ENCODE results near the gene BLM. TPM values are rescaled to one million over a fixed set of nuclear protein-coding genes. Genes with fewer than 3 reads are reported as not detected.

BLM gene
- total and polyA plus RNA-seq, 7 donors: 0.27 to 15.6 (median 1.7) TPM

- no peaks in the 10 kb centered on the region for H3K36me3 ChIP-seq (ENCODE audit: insufficient read depth in 1 of 2, low read depth in 1 of 2)
- H3K27me3 ChIP-seq (ENCODE audit: insufficient read depth in 3 of 3, low read length in 2 of 3): no peaks in the 10 kb centered on the region
- H3K4me1 ChIP-seq: peaks cover 6% of the 10 kb centered on the region
- ATAC-seq: peak; percentile 27 to 58 (median 42)
- WGBS, 3 donors: 11 to 13% (median 12%) methylated on average over 14 of the region's 14 CpGs
- peak overlapping the region; percentile 92 for H3K4me3 ChIP-seq
- intact Hi-C loops (cut with DNase I): loop anchor here (5.0 kb wide), 1 partner anchor 156 kb away; no protein-coding TSS in a partner anchor
- TF ChIP-seq CTCF (IDR thresholded peaks at IDR 0.05): no peak
- no peak for DNase-seq
- peak overlapping the region; percentile 95 for H3K27ac ChIP-seq
- H3K9me3 ChIP-seq: no peaks in the 10 kb centered on the region
Observed at GRCh38 chr15:90716317-90716975, 700 bp upstream of the BLM start.

- Histone ChIP-seq H3K27ac (no peak overlapping the region), H3K36me3 (ENCODE audit: insufficient read depth in 1 of 2, low read depth in 1 of 2) (no peaks in the 10 kb centered on the region), H3K4me1 (peaks cover 6% of the 10 kb centered on the region), H3K9me3 (no peaks in the 10 kb centered on the region), H3K4me3 (no peak overlapping the region), H3K27me3 (ENCODE audit: insufficient read depth in 3 of 3, low read length in 2 of 3) (no peaks in the 10 kb centered on the region)
- intact Hi-C loops (cut with DNase I): loop anchor here (5.0 kb wide), 1 partner anchor 154 kb away; no protein-coding TSS in a partner anchor
- no peak for DNase-seq
- ATAC-seq: no peak
- WGBS, 3 donors: 40 to 55% (median 53%) methylated on average over 5 of the region's 5 CpGs
- TF ChIP-seq CTCF (IDR thresholded peaks at IDR 0.05): no peak
Observed at GRCh38 chr15:90718232-90718631, 1.1 kb downstream of the BLM start.

GRCh38 chr15:90720131-90720530 is 3.0 kb downstream of the BLM start:
- WGBS, 3 donors: 85 to 89% (median 85%) methylated on average over 2 of the region's 2 CpGs
- ATAC-seq (no peak), DNase-seq (no peak)
- H3K4me1 ChIP-seq: peaks cover 6% of the 10 kb centered on the region
- no peaks in the 10 kb centered on the region for H3K36me3 ChIP-seq (ENCODE audit: insufficient read depth in 1 of 2, low read depth in 1 of 2)
- H3K27me3 ChIP-seq (ENCODE audit: insufficient read depth in 3 of 3, low read length in 2 of 3): no peaks in the 10 kb centered on the region
- no peak overlapping the region for H3K4me3 ChIP-seq
- no peaks in the 10 kb centered on the region for H3K9me3 ChIP-seq
- TF ChIP-seq CTCF (IDR thresholded peaks at IDR 0.05): no peak
- intact Hi-C loops (cut with DNase I): no loop called here
- H3K27ac ChIP-seq: no peak overlapping the region

GRCh38 chr15:90729261-90729660 is 12.1 kb downstream of the BLM start:
- Histone ChIP-seq H3K4me3 (no peak overlapping the region), H3K27me3 (ENCODE audit: insufficient read depth in 3 of 3, low read length in 2 of 3) (no peaks in the 10 kb centered on the region), H3K9me3 (no peaks in the 10 kb centered on the region), H3K4me1 (no peaks in the 10 kb centered on the region), H3K36me3 (ENCODE audit: insufficient read depth in 1 of 2, low read depth in 1 of 2) (no peaks in the 10 kb centered on the region), H3K27ac (no peak overlapping the region)
- TF ChIP-seq CTCF (IDR thresholded peaks at IDR 0.05): no peak
- ATAC-seq (no peak), DNase-seq (no peak)
- intact Hi-C loops (cut with DNase I): no loop called here
- WGBS, 3 donors: 92% methylated on average over 3 of the region's 3 CpGs

- no peaks in the 10 kb centered on the region for H3K27me3 ChIP-seq (ENCODE audit: insufficient read depth in 3 of 3, low read length in 2 of 3)
- no peaks in the 10 kb centered on the region for H3K9me3 ChIP-seq
- H3K27ac ChIP-seq: no peak overlapping the region
- no peaks in the 10 kb centered on the region for H3K4me1 ChIP-seq
- H3K36me3 ChIP-seq (ENCODE audit: insufficient read depth in 1 of 2, low read depth in 1 of 2): no peaks in the 10 kb centered on the region
- TF ChIP-seq CTCF (IDR thresholded peaks at IDR 0.05): no peak
- DNase-seq: no peak
- H3K4me3 ChIP-seq: no peak overlapping the region
- intact Hi-C loops (cut with DNase I): no loop called here
- no peak for ATAC-seq
- 96 to 97% (median 97%) methylated on average over 6 of the region's 6 CpGs for WGBS, 3 donors
Observed at GRCh38 chr15:90730290-90730689, 13.1 kb downstream of the BLM start.

Measured in psoas muscle (tissue), 8 donors.